GF-D8 (cell line): Measurements from ENCODE around the gene MAPK8IP3.
"Not testable (repeated sequence)": the region's sequence is repeated elsewhere in the genome, so short reads cannot be mapped to it uniquely, and the experiment has no call there.

Source experiments
- DNase-seq: peaks from one replicate; lab custom pipeline; 2025; lab: John Stamatoyannopoulos, UW

MAPK8IP3 gene

DNA sequence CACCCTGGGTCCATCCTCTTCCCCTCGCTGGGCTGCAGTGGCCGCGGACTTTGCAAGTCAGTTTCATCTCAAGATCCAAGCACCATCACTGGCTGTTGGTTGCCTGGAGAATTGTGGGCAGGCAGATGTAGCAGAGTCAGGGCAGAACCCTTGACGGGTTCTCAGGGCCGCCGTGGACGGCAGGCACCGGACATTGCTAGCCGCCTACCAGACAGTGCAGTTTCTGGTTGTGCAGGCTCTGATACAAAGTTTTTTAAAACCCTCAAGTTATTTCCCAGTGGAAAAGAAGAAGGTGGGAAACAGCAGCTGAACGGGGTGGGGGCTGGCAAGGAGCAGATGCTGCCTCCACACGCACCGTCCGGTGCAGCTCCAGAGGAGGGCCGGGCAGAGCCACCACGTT, 3.4 kb downstream of the MAPK8IP3 start:
- no peak for DNase-seq

- DNase-seq = no peak
Observed at GRCh38 chr16:1710811-1711507, 5.0 kb downstream of the MAPK8IP3 start.

- no peak for DNase-seq
Observed at GRCh38 chr16:1712791-1713261, 6.8 kb downstream of the MAPK8IP3 start.

- DNase-seq = no peak
Observed at GRCh38 chr16:1713331-1713730, 7.3 kb downstream of the MAPK8IP3 start.

GRCh38 chr16:1713933-1714332, 7.9 kb downstream of the MAPK8IP3 start:
- no peak for DNase-seq

GRCh38 chr16:1715220-1715619, 9.2 kb downstream of the MAPK8IP3 start:
- DNase-seq = no peak

DNA sequence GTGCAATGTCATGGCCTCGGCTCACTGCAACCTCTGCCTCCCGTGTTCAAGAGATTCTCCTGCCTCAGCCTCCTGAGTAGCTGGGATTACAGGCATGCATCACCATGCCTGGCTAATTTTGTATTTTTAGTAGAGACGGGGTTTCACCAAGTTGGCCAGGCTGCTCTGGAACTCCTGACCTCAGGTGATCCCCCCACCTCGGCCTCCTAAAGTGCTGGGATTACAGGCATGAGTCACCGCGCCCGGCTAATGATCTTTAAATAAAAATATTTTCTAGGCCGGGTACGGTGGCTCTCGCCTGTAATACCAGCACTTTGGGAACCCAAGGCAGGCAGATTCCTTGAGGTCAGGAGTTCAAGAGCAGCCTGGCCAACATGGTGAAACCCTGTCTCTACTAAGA, 12.2 kb downstream of the MAPK8IP3 start:
- DNase-seq = not testable (repeated sequence)

- DNase-seq = not testable (repeated sequence)
Observed at GRCh38 chr16:1719559-1720229, 13.7 kb downstream of the MAPK8IP3 start.

GRCh38 chr16:1721372-1721771, 15.4 kb downstream of the MAPK8IP3 start:
- no peak for DNase-seq

- no peak for DNase-seq
Observed at GRCh38 chr16:1723450-1724147, 17.6 kb downstream of the MAPK8IP3 start.

- DNase-seq = no peak
Observed at GRCh38 chr16:1724491-1724890, 18.5 kb downstream of the MAPK8IP3 start.

DNA sequence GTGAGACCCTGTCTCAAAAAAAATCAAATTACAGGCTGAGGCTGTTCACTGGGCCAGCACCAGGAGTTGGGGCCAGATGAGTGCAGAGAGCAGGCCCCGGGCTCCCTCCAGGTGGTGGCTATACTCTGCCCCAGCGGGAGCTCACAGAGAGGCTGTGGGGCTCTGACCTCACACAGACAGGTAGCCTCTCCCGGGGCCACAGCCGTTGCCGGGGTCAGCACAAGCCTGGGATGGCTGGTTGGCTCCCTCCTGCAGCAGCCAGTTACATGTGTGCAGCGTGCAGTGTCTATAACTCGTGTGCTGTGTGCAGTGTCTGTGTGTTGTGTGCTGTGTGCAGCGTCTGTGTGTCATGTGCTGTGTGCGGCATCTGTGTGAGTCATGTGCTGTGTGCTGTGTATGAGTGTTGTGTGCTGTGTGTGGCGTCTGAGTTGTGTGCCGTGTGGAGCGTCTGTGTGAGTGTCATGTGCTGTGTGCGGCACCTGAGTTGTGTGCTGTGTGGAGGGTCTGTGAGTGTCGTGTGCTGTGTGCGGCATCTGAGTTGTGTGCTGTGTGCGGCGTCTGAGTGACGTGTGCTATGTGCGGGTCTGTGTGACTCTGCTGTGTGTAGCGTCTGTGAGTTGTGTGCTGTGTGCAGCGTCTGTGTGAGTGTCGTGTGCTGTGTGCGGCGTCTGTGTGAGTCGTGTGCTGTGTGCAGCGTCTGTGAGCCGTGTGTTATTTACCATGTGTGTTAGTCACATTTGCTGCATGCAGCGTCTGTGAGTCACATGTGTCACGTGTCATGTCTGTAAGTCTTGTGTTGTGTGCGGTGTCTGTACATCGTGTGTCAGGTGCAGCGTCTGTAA, 20.9 kb downstream of the MAPK8IP3 start:
- DNase-seq = no peak

- no peak for DNase-seq
Observed at GRCh38 chr16:1727651-1728624, 21.9 kb downstream of the MAPK8IP3 start.

DNA sequence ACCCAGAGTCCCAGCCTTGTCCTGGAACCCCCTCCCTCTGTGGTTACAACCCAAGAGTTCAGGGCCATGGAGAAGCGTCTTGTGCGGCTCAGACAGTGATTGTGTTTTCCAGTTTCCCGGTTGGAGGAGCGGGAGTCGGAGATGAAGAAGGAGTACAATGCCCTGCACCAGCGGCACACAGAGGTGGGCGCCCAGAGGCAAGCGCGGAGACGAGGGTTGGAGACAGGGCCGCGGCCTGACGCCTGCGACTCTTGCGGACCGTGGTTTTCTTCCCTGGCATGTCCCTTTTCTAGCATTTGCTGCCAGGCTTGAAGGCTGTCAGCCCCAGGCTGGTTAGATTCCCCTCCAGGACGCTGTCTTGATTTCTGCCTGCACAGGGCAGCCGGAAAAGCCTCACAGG, 23.0 kb downstream of the MAPK8IP3 start:
- no peak for DNase-seq

DNA sequence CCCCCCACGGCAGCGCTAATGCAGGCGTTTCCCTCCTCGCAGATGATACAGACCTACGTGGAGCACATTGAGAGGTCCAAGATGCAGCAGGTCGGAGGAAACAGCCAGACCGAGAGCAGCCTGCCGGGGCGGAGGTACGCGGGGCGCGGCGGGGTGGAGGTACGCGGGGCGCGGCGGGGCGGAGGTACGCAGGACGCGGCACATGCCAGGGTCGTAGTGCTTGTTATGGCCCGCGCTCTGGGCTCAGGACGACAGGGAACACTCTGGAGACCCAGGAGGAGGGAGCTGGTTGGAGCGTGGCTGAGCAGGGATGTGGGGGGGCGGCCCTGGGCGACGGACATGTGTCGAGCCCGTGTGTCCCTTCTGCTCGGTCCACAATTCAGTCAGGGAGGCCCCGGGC, 23.4 kb downstream of the MAPK8IP3 start:
- no peak for DNase-seq

- no peak for DNase-seq
Observed at GRCh38 chr16:1731073-1731472, 25.1 kb downstream of the MAPK8IP3 start.

DNA sequence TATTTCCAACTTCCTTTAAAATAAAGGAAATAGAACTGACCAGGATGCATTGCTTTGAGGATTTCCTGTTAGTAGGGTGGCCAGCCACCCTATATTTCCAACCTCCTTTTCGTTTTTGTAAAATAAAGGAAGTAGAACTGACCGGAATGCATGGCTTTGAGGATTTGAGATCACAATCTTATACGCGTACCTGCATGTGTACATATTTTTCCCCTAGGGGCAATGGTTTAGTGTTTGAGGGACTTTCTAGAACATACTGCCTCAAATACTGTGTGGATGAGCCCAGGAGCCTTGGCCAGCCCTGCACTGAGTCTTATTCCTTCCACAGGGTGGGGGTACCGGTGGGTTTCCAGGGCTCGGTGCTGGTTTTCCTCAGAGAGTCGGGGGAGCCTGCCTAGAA, 25.6 kb downstream of the MAPK8IP3 start:
- no peak for DNase-seq

DNA sequence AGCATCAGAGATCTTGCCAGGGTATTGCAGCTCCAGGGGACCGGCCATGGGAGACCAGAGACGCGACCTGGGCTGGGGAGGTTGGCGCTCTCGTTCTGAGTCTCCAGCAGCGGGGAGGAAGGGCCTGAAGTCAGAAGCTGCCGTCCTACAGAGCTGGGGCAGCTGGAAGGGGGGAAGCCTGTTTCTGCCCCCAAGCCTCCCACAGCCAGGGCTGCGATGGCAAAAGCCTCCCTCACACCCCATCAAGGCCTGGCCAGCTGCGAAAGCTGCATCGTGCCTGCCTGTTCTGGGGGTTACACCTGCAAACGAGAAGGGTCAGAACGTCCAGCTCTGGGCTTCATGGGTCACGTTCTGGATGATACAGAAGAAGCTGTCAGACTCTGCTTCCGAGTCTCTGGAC, 26.1 kb downstream of the MAPK8IP3 start:
- DNase-seq = no peak

DNA sequence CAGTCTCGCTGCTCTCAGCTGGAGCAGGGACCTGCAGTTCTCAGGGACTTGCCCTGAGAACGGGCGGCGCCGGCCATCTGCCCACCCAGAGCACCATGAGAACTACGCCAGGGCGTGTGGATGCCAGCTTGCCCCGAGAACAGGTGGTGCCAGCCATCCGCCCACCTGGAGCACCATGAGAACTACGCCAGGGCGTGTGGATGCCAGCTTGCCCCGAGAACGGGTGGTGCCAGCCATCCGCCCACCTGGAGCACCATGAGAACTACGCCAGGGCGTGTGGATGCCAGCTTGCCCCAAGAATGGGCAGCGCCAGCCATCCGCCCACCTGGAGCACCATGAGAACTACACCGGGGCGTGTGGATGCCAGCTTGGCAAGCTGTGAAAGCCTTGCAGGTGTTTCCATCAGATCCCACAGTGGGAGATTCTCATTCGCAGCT, 26.6 kb downstream of the MAPK8IP3 start:
- not testable (repeated sequence) for DNase-seq

- DNase-seq = no peak
Observed at GRCh38 chr16:1734123-1734522, 28.1 kb downstream of the MAPK8IP3 start.

DNA sequence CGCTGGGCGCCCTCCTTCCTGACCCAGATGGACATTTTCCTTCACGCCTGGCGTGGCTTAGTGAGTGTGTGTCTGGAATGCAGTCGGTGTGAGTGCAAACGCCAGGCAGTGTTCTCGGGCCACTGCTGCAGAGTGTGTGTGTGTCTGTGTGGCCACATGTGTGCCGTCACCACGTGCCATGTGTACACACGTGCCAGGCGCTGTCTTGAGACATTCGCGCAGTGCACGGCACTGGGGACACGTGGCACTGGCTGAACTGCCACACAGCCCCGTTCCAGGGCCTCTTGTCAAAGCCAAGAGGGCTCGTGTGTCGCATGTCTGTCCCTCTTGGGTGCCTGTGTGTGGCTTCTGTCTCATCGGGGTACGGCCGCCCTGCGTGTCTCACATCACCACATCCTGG, 28.8 kb downstream of the MAPK8IP3 start:
- DNase-seq = no peak
